Epithelial cell of prostate (primary cell): ENCODE results near the gene REC114.
"Not testable (repeated sequence)": the region's sequence is repeated elsewhere in the genome, so short reads cannot be mapped to it uniquely, and the experiment has no call there.

Experiments used
- DNase-seq: peaks from one replicate; pipeline ENCODE4 v3.0.0-alpha.2; 2011; ENCODE audit warnings: low read depth, low spot score
- H3K27ac ChIP-seq: fragments of 450-650 bp; 2 replicates; pipeline ENCODE4 v1.5.1; 2017; ENCODE audit warnings: mild to moderate bottlenecking

Gene REC114

DNA sequence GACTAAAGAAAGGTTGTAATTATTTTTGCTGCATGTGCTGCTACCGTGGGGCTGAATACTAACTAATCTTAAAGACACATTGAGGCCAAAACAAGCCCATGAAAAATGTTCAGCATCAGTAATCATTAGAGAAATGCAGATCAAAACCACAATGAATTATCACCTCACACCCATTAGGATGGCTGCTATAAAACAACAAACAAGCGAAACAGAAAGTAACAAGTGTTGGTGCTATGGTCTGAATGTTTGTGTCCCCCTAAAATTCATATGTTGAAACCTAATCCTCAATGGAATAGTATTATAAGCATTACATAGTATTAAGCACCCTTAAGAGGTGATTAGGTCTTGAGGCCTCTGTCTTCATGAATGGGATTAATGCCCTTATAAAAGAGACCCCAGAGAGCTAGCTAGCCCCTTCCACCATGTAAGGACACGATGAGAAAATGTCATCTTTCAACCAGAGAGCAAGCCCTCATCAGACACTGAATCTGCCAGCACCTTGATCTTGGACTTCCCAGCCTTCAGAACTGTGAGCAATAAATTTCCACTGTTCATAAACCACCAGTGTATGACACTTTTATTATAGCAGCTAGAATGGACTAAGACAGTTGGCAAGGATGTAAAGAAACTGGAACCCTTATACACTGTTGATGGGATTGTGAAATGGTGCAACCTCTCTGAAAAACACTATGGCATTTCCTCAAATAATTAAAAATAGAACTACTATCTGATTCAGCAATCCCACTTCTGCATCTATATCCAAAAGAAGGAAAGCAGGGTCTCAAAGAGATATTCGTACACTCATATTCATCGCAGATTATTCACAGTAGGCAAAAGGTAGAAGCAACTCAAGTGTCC lies 76.1 kb downstream of the REC114 start:
- DNase-seq: no peak

GRCh38 chr15:73522011-73522410 lies 79.0 kb downstream of the REC114 start:
- peak; percentile 20 for DNase-seq
- no peak overlapping the region for H3K27ac ChIP-seq

More for the DNA sequence above, 76.1 kb downstream of the REC114 start:
- no peak overlapping the region for H3K27ac ChIP-seq

GRCh38 chr15:73524919-73525318 lies 82.0 kb downstream of the REC114 start:
- no peak for DNase-seq

GRCh38 chr15:73527598-73527997 lies 84.6 kb downstream of the REC114 start:
- no peak overlapping the region for H3K27ac ChIP-seq
- no peak for DNase-seq

More at GRCh38 chr15:73524919-73525318, 82.0 kb downstream of the REC114 start:
- no peak overlapping the region for H3K27ac ChIP-seq

- no peak for DNase-seq
- no peak overlapping the region for H3K27ac ChIP-seq
These were observed 87.7 kb downstream of the REC114 start for GRCh38 chr15:73530649-73531048.

- no peak for DNase-seq
- H3K27ac ChIP-seq: no peak overlapping the region
These were observed 95.2 kb downstream of the REC114 start for GRCh38 chr15:73538123-73538522.

- no peak for DNase-seq
- H3K27ac ChIP-seq: no peak overlapping the region
These were observed 95.7 kb downstream of the REC114 start for GRCh38 chr15:73538563-73539211.

- H3K27ac ChIP-seq: no peak overlapping the region
- DNase-seq: no peak
These were observed 96.5 kb downstream of the REC114 start for GRCh38 chr15:73539212-73540128.

DNA sequence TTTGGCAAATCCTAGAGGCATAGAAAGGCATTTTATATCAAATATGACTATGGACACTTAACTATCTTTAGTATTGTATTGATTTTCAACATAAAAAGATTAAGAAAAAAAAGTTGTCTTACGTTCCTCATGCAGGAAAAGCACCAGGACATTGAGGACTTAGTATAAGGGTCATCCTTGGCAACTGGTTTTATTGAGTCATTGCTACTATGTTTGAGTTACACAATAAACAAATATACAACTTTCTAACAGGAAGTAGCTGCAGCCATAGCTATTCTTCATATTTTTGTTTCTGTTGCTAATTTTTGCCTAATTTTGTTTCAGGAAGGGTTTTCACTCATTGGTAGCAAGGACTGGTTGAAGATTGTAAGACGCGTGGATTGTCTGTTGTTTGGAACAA lies 97.2 kb downstream of the REC114 start:
- no peak for DNase-seq
- H3K27ac ChIP-seq: no peak overlapping the region

GRCh38 chr15:73541479-73541878 lies 98.5 kb downstream of the REC114 start:
- H3K27ac ChIP-seq: no peak overlapping the region
- no peak for DNase-seq

GRCh38 chr15:73548925-73549324 lies 106.0 kb downstream of the REC114 start:
- not testable (repeated sequence) for H3K27ac ChIP-seq, DNase-seq

- DNase-seq: no peak
- H3K27ac ChIP-seq: no peak overlapping the region
These were observed 107.2 kb downstream of the REC114 start for GRCh38 chr15:73550190-73550589.

DNA sequence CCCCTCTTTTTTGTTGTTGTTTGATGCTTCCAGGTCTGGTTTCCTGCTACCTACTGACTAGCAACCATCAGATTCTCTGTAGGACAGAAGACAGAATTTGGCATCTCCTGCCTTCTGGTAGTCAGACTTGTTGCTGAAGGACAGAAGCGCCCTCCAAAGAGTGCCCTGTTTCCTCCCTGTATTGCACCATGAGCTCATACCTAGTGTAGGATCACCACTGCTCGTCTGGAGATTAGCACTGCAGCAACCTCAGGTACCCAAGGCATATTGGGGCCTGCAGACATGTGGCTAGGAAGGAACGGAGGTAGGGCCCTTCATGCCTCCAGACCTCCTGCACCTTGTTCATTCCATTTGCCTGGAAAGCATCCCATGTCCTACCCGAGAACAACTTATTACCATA lies 112.1 kb downstream of the REC114 start:
- H3K27ac ChIP-seq: no peak overlapping the region
- DNase-seq: no peak

GRCh38 chr15:73558529-73558928 lies 115.6 kb downstream of the REC114 start:
- no peak overlapping the region for H3K27ac ChIP-seq
- no peak for DNase-seq

GRCh38 chr15:73560501-73561117 lies 117.6 kb downstream of the REC114 start:
- peak; percentile 26 for DNase-seq
- H3K27ac ChIP-seq: no peak overlapping the region

GRCh38 chr15:73564255-73564654 lies 121.3 kb downstream of the REC114 start:
- peak; percentile 10 for DNase-seq
- no peak overlapping the region for H3K27ac ChIP-seq

GRCh38 chr15:73567020-73567419 lies 124.1 kb downstream of the REC114 start:
- H3K27ac ChIP-seq: no peak overlapping the region
- no peak for DNase-seq

DNA sequence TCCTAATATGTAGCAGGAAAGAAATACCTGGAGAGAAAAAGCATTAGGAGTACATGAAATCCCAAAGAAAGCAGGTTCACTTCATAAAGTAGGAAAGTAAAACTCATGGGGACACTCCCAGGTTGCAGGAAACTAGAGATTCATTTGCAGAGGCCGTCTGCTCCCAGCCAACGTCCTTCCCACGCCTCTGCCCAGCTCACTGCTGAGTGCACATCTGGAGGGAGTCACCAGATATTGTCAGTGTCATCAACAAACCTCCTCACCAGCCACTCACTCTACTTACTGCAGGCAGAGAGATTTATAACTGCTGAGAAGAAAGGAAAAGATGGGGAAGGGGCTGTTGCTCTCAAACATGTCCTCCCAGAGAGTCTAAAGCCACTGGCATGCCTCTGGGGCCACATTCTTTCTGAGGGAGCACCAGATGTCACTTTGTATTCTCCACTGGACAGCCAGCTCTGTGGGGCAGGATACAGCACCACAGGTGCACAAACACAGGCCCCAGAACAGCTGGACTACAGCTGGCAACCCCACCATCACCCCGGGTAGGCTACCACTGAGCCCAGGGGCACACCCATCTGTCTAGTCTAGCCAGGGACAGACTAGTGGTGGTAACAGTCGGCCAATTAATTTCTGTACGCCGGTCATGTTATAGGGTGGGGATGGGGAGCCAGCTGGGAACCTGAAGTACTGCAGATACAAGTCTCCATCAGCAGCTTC lies 125.8 kb downstream of the REC114 start:
- no peak overlapping the region for H3K27ac ChIP-seq
- no peak for DNase-seq

GRCh38 chr15:73569361-73569760 lies 126.4 kb downstream of the REC114 start:
- H3K27ac ChIP-seq: no peak overlapping the region
- DNase-seq: no peak
